NOMO-1 (cell line): ENCODE results near the gene USP12.
A peak's percentile ranks its signal among the peaks of the same experiment; 100 is the strongest.
"Not testable (repeated sequence)": the region's sequence is repeated elsewhere in the genome, so short reads cannot be mapped to it uniquely, and the experiment has no call there.

Source experiments
- DNase-seq, 2 experiments: peaks; one replicate each; lab custom pipeline; 2025; ENCODE audit not compliant: unreplicated experiment in 2 of 2; lab: John Stamatoyannopoulos, UW

The USP12 gene, protein sequence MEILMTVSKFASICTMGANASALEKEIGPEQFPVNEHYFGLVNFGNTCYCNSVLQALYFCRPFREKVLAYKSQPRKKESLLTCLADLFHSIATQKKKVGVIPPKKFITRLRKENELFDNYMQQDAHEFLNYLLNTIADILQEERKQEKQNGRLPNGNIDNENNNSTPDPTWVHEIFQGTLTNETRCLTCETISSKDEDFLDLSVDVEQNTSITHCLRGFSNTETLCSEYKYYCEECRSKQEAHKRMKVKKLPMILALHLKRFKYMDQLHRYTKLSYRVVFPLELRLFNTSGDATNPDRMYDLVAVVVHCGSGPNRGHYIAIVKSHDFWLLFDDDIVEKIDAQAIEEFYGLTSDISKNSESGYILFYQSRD

DNA sequence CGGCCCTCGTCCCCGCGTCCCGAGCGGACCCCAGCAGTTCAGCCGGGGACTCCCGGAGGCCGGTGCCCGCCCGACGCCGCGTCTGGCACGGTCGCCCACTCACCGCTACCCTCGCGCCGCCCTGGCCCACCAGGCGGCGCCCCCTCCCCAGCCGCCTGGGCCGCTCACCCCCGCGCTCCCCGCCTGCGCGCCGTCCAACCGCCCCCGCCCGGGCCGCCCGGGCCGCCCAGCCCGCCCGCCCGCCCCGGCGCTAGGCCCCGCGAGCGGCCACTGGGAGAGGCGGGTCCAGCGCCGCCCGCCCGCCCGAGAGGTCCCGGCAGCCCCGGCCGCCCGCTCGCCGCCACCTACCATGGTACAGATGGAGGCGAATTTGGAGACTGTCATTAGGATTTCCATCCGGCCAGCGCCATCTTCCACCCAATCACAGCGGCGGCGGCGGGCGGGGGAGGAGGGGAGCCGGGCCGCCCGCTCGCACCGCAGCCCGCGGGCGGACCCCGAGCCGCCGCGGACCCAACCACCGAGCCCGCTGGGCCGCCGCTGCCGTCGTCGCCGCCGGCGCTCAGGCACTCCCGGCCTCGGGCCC, at the start of gene USP12:
Gene USP12, minus strand, starts transcription at position 568 of the 583 bp plus-strand sequence. Its CDS starts 172 bp downstream, at position 396.
- DNase-seq: no peak

DNA sequence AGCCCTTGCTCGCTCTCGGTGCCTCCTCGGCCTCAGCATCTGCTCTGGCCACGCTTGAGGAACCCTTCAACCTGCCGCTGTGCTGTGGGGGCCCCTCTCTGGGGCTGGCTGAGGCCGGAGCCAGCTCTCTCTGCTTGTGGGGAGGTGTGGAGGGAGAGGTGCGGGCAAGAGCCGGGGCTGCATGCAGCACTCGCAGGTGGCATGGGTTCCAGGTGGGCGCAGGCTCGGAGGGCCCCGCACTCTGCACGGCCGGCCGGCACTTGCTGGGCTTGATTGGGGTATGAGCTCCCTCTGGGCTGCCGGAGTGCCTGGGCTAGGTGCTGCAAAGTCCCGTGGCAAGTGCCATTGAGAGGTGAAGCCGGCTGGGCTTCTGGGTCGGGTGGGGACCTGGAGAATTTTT, 48.0 kb upstream of the USP12 start:
- DNase-seq: no peak

DNA sequence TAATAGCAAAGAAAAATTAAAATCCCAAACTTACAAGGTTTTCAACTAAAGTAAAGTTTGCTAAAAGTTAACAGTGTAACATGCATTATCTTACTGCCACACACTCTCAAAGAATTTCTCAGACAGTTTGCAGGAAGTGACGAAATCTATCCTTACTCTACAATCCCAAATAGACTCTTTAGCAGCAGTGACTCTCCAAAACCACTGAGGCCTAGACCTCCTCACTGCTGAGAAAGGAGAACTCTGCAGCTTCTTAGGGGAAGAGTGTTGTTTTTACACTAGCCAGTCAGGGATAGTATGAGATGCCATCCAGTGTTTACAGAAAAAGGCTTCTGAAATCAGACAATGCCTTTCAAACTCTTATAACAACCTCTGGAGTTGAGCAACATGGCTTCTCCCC, 47.2 kb upstream of the USP12 start:
- DNase-seq: peak; percentile 38 to 42

DNA sequence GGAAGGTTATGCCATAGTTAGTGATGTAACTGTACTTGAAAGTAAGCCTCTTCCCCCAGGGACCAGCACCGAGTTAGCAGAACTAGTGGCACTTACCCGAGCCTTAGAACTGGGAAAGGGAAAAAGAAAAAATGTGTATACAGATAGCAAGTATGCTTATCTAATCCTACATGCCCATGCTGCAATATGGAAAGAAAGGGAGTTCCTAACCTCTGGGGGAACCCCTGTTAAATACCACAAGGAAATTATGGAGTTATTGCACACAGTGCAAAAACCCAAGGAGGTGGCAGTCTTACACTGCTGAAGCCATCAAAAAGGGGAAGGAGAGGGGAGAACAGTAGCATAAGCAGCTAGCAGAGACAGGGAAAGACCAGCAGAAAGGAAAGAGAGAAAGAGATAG, 46.2 kb upstream of the USP12 start:
- not testable (repeated sequence) for DNase-seq

DNA sequence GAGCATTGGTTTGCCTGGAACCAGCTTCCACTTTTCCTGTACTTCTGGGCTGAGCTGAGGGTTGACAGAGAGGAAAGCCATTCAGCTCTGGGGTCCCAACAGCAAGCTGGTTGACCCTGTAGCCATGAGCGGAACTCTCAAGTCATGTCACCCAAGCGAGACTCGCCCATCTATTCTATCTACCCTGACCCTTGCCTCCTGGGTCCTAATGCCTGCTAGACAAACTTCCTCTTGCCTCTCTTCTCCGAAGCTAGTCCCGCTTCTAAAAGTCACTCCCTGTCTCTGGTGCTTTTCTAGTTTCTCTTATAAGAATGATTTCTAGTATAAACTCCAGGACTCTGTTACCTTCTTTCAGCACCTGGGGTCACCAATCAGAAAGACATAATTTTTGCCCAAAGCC, 41.8 kb upstream of the USP12 start:
- DNase-seq: not testable (repeated sequence)

DNA sequence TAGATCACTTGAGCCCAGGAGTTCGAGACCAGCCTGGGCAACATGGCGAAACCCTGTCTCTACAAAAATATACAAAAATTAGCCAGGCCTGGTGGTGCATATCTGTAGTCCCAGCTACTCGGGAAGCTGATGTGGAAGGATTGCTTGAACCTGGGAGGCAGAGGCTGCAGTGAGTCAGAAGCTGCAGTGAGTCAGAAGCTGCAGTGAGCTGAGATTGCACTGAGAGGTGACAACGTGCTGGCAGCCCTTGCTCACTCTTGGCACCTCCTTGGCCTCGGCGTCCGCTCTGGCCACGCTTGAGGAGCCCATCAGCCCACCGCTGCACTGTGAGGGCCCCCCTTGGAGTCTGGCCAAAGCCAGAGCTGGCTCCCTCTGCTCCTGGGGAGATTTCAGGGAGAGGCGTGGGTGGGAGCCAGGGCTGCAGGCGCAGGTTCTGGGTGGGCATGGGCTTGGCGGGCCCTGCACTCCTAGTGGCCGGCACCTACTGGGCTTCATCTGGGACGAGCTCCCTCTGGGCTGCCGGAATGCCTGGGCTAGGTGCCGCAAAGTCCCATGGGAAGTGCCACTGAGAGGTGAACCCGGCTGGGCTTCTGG, 40.3 kb upstream of the USP12 start:
- no peak for DNase-seq

DNA sequence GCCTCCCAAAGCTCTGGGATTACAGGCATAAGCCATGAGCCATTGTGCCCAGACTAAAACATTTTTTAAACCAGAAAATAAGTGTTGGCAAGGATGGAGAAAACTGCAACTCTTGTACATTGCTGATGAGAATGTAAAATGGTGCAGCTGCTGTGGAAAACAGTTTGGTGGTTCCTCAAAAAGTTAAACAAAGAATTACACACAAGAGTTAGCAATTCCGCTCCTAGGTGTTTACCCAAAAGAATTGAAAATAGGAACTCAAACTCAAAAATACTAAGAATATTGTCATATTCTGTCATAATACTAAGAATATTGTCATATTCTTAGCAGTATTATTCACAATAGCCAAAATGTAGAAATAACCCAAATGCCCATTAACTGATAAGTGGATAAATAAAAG, 39.7 kb upstream of the USP12 start:
- DNase-seq: no peak

DNA sequence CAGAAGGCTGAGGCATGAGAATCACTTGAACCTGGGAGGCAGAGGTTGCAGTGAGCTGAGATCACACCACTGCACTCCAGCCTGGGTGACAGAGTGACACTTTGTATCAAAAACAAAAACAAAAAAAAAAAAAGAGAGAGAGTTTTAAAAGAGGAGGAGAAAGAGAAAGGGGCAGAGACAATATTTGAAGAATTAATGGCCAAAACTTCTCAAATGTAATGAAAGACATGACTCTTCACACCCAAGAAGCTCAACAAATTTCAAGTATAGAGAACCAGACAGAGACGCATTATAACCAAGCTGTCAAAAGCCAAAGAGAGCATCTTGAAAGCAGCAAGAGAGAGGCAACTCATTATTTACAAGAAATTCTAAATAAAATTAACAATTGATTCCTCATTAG, 36.9 kb upstream of the USP12 start:
- no peak for DNase-seq

DNA sequence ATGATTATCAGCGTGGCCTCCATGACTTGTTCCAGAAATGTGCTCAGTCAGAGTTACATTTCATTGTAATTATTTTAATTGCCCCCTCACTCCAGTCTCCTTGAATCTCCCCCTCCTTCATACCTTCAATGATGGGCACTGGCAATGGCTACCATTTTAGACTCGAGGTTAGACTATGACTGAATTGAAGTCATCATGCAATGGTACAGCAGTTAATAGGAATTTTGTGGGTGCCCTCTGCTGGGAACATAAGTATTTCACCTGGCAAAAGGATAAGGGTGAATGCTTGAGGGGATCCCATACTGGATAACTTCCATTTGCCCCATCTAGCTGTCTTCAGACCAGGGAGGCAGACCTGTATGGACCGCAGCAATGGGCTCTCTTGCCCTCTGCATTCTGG, 32.2 kb upstream of the USP12 start:
- DNase-seq: no peak

DNA sequence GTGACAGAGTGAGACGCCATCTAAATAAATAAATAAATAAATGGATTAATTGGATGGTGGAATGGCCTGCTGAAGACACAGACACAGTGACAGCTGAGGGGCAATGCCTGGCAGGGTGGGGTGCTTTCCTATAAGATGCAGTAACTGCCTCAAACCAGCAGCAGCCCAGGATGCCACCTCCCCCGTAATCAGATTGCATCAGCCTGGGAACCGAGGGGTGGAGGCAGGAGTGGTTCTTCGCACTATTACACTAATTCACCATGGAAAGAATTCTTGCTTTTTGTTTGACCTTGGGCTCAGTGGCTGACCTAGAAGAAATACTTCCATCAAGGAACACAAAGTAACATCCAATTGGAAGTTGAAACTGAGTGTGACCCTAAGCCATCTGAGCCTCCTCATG, 31.6 kb upstream of the USP12 start:
- DNase-seq: no peak

DNA sequence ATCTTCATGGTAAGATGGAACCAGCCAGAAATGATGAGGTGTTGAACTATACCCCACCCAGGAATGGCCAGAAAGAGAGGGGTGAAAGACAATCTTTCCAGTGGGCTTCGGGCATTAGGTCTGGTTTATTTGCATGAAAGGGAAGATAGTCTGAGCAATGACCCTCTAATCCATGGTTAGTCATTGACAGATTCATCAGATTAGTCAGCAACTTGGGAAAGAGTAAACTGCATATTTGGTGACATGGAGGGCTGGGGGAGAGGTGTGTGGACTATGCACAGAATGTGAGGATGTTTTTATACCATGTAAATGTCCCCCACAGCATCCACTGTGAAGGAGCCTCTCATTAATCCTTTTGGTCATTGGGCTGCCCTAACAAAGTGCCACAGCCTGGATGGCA, 30.1 kb upstream of the USP12 start:
- DNase-seq: no peak

DNA sequence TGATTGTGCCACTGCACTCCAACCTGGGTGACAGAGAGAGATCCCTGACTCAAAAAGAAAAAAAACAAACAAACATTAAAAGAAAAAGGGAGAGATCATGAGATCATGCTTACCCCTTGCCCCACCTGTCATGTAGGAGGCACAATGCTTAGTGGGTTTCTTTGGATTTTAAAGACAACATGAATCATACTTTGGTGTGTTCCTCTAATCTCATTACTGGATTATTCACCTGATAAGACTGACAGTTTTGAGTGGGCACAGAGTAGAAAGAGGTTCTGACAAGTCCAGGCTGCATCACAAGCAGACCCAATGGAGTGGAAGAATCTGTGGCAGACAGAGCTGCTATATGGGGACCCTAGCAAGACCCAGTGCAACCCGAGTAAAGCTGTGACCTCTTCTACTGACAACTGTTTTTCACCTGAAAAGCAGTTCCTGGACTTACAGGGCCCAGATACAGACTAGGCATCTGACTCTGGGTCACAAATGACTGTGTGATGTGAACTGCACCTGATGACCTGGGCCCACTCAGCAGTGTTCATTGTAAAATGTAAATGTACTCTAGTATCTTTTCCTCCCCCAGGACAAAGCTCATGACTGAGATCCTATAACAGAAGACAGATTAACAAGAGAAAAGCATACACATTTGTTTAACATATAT, 28.9 kb upstream of the USP12 start:
- no peak for DNase-seq

DNA sequence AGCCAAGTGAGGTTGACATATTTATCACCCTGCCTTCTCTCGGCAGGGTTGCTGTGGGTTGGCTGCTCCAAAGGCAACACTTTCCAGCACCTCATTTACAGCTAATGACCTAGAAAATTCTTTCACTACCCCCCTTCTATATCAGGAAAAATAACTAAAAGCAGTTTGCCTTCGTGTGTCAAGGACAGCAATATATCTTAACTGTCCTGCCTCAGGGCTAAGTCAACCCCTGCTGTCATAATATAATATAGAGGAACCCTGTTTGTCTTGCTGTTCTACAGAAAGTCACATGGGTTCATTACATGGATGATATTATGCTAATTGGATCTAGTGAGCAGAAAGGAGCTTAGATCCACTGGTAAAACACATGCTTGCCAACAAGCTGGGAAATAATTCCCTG, 28.1 kb upstream of the USP12 start:
- no peak for DNase-seq

DNA sequence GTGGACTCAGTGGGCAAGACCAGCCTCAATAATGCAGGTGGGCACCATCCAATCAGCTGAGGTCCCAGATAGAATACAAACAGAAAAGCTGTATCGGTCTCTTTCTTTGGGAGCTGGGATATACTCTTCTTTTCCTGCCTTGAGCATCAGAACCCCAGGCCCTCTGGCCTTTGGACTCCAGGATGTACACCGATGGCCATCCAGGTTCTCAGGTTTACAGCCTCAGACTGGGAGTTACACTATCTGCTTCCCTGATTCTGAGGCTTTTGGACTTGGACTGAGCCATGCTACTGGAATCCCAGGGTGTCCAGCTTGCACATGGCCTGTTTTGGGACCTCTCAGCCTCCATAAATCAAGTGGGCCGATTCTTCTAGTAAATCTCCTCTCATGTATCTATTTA, 27.6 kb upstream of the USP12 start:
- DNase-seq: no peak

DNA sequence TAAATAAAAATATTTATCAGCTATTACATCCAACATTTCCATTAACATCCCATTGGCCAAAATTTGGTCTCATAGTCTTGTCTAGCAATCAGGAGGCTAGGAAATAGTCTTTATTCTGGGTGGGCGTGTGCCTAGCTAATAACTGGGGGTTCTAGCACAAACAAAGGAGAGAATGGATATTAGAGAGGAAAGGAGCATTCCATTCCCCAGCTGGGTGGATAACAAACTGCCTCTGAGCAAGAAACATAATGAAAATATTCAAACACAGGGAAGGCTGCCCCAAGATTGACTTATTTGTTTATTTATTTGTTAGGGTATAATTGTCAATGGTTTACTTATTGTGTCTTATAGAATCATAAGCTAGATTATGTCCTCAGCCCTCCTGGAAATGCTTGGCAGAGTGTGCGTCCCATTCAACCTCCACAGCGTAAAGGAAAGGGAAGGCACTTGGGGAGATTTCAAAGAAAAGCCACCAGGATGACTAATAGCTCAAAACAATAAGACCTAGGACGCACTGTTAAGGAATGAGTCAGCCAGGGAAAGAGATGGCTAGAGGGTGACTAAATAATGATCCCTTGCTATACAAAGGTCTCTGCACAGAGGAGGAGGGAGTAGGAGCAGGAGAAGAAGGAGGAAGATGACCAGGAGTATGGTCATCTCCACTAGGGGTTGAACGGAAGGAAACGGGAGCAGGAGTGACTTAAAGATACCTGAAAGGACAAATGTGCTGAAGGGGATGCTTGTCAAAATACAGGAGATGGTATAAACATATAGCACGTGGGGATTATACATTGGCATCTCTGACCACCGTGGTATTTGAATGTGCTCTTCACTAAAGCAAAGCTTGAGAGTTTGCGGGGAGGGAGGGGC, 23.5 kb upstream of the USP12 start:
- DNase-seq: no peak

DNA sequence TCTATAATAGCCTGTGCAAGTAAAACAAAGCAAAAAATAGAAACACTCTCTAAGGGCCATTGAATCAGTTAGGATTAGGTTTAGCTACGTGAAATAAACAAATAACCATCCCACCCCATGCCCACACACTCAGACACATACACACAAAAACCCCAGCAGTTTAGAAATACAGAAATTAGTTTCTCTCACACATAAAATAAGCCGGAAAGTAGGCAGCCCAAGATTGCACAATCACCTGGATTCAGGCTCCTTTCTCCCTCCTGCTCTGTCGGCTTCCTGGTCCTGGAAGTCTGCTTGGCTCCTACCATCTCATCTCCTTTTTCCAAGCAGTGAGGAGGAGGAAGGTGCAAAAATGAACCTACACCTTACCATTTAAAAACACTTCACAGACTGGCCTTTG, 22.6 kb upstream of the USP12 start:
- no peak for DNase-seq

DNA sequence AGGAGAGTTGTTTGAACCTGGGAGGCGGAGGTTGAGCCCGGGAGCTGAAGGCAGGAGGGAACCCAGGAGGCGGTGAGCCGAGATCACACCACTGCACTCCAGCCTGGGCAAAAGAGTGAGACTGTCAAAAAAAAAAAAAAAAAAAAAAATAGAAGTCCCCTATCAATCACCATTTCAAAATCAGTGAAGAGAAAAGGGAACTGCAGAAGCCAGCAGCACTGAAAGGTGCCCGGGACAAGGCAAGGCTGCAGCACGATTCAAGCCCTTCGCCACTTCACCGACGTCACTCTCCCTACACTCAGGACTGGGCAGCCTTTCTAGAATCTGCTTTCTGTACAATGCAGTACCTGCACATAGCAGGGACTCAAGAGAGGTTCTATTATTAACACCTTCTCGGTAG, 21.9 kb upstream of the USP12 start:
- peak in 1 of 2 experiments; percentile 18 for DNase-seq

DNA sequence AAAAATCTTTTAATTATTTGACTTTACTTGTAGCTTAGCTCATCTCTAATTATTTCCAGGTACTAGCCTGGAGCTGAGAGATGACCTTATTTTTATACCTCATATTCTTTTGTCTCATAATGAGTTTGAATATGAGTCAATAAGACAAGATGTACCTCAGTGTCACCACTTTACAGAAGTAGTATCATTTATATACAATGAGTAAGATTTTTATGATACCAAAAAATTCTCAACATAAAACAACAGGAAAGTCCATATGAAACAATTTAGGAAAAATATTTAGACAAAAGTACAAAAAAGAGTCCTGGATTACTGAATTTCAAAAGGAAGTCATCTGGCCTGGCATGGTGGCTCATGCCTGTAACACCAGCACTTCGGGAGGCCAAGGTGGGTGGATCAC, 21.4 kb upstream of the USP12 start:
- no peak for DNase-seq

DNA sequence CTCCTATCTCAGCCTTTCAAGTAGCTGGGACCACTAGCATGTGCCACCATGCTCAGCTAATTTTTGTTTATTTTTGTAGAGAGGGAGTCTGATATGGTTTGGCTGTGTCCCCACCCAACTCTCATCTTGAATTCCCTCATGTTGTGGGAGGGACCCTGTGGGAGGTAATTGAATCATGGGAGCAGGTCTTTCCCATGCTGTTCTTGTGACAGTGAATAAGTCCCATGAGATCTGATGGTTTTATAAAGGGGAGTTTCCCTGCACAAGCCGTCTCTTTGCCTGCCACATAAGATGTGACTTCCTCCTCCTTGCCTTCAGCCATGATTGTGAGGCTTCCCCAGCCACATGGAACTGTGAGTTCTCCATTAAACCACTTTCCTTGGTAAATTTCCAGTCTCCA, 20.8 kb upstream of the USP12 start:
- DNase-seq: not testable (repeated sequence)

DNA sequence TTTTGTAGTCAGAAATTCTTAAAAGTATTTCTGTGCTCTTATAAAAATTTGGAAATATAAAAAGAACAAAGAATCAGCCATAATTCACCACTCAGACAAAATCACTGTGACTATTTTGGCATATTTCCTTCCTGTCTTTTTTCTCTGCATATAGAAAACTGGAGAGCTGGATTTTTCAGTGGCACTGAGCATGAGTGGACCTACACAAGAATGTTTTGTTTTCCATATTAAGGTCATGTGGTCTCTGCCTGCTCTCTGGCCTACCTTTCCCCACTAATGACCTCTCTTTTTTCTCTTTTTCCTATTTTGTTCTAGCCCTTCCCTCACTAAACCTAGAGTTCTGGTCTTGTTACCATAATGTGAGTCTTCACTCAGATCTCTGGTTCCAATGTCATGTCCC, 17.6 kb upstream of the USP12 start:
- no peak for DNase-seq

DNA sequence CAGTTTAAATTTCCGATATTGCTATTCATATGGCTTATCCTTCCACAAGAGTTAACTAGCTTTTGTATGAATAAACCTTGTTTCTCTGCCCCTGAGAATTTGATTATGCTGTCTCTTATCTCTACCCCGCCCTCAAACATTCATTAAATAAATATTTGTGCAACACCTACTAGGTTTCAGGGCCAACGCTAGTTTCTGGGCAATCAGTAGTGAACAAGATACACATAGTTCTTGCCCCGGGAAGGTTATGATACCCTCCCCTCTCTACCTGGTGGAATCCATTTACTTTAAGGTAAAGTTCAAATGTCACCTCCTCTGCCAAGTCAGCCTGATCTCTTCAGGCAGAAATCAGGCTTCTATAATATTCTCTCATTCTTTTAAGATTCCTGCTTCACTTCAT, 16.6 kb upstream of the USP12 start:
- no peak for DNase-seq
